Neural cell (in vitro differentiated cells): Measurements from ENCODE around the gene CADPS2. TPM values are rescaled to one million over a fixed set of nuclear protein-coding genes. Genes with fewer than 3 reads are reported as not detected.

Experiments used
- H2AFZ ChIP-seq: fragments of 200-600, 300-800 bp; sonication (generic), shearing (Covaris generic); 2 replicates; pipeline ENCODE4 v1.6.0; 2014; ENCODE audit warnings: low read depth, mild to moderate bottlenecking, antibody characterized with exemption, low read length, moderate library complexity
- H3F3A ChIP-seq: fragments of 200-600 bp; shearing (Covaris generic); 2 replicates; pipeline ENCODE4 v1.6.1; 2016; ENCODE audit warnings: mild to moderate bottlenecking, moderate library complexity, mixed read lengths, antibody characterized with exemption, low read length; ENCODE audit not compliant: insufficient read depth, poor library complexity, severe bottlenecking
- H3K27ac ChIP-seq: fragments of 200-600, 300-800 bp; sonication (generic), shearing (Covaris generic); 2 replicates; pipeline ENCODE4 v1.5.1; 2014; ENCODE audit warnings: mild to moderate bottlenecking, low read length, moderate library complexity
- H3K27me3 ChIP-seq: fragments of 300-800, 200-600 bp; sonication (generic), shearing (Covaris generic); 2 replicates; pipeline ENCODE4 v1.6.0; 2014; ENCODE audit warnings: mild to moderate bottlenecking, low read depth, low read length, moderate library complexity; ENCODE audit not compliant: insufficient read depth
- H3K36me3 ChIP-seq: fragments of 300-800, 200-600 bp; sonication (generic), shearing (Covaris generic); 2 replicates; pipeline ENCODE4 v1.5.1; 2014; ENCODE audit warnings: mild to moderate bottlenecking, antibody characterized with exemption, low read length, moderate library complexity; ENCODE audit not compliant: insufficient read depth
- H3K4me2 ChIP-seq: fragments of 300-800, 200-600 bp; sonication (generic), shearing (Covaris generic); 2 replicates; pipeline ENCODE4 v1.6.0; 2014; ENCODE audit warnings: mild to moderate bottlenecking, low read length
- H3K4me3 ChIP-seq: fragments of 300-800, 200-600 bp; sonication (generic), shearing (Covaris generic); 2 replicates; pipeline ENCODE4 v1.5.1; 2014; ENCODE audit warnings: mild to moderate bottlenecking, low read length, moderate library complexity
- H3K79me2 ChIP-seq: fragments of 200-600 bp; shearing (Covaris generic); replicated peaks from 2 replicates; pipeline ENCODE4 v1.6.0; 2014; ENCODE audit warnings: mild to moderate bottlenecking, low read length, moderate library complexity; ENCODE audit not compliant: insufficient read depth
- H3K9ac ChIP-seq: fragments of 300-800, 200-600 bp; sonication (generic), shearing (Covaris generic); 2 replicates; pipeline ENCODE4 v1.6.1; 2016; ENCODE audit warnings: mild to moderate bottlenecking, low read length, mixed read lengths
- H3K9me2 ChIP-seq: fragments of 200-600 bp; shearing (Covaris generic); 2 replicates; pipeline ENCODE4 v1.6.1; 2016; ENCODE audit warnings: mild to moderate bottlenecking, low read length, mixed read lengths; ENCODE audit not compliant: insufficient read depth
- H3K9me3 ChIP-seq: fragments of 200-600, 300-800 bp; sonication (generic), shearing (Covaris generic); 2 replicates; pipeline ENCODE4 v1.6.1; 2016; ENCODE audit warnings: mild to moderate bottlenecking, mixed run types, low read length, moderate library complexity, mixed read lengths
- H4K20me1 ChIP-seq: fragments of 200-600 bp; shearing (Covaris generic); 2 replicates; pipeline ENCODE4 v1.6.1; 2016; ENCODE audit warnings: mild to moderate bottlenecking, mixed run types; ENCODE audit not compliant: insufficient read depth
- CTCF ChIP-seq: fragments of 450-650 bp; IDR thresholded peaks from 2 replicates; pipeline ENCODE4 v1.5.1; 2014; ENCODE audit warnings: antibody characterized with exemption, mild to moderate bottlenecking, moderate library complexity; ENCODE audit not compliant: poor library complexity, severe bottlenecking
- EP300 ChIP-seq: fragments of 450-650 bp; conservative IDR thresholded peaks from 2 replicates; pipeline ENCODE4 v1.6.1; 2014; ENCODE audit warnings: antibody characterized with exemption, mild to moderate bottlenecking, moderate library complexity; ENCODE audit not compliant: poor library complexity, severe bottlenecking
- EZH2 ChIP-seq: fragments of 200-600, 300-800 bp; shearing (Covaris generic), sonication (generic); IDR thresholded peaks from 2 replicates; pipeline ENCODE4 v1.6.1; 2014; ENCODE audit warnings: antibody characterized with exemption, low read length, borderline replicate concordance, mild to moderate bottlenecking; ENCODE audit not compliant: insufficient read depth, poor library complexity, severe bottlenecking
- MXI1 ChIP-seq: fragments of 450-650 bp; conservative IDR thresholded peaks from 2 replicates; pipeline ENCODE4 v1.6.1; 2014; ENCODE audit warnings: antibody characterized with exemption, mild to moderate bottlenecking; ENCODE audit not compliant: poor library complexity, severe bottlenecking
- POLR2AphosphoS5 ChIP-seq: IDR thresholded peaks from 2 replicates; pipeline ENCODE4 v1.6.1; 2012
- RAD21 ChIP-seq: fragments of 450-650 bp; conservative IDR thresholded peaks from 2 replicates; pipeline ENCODE4 v1.6.1; 2014; ENCODE audit warnings: antibody characterized with exemption, mild to moderate bottlenecking, moderate library complexity
- REST ChIP-seq: IDR thresholded peaks from 2 replicates; pipeline ENCODE4 v1.6.1; 2012; ENCODE audit warnings: borderline replicate concordance
- SMC3 ChIP-seq: fragments of 450-650 bp; conservative IDR thresholded peaks from 2 replicates; pipeline ENCODE4 v1.6.1; 2014; ENCODE audit warnings: antibody characterized with exemption, mild to moderate bottlenecking, moderate library complexity; ENCODE audit not compliant: poor library complexity
- TAF1 ChIP-seq: IDR thresholded peaks from 2 replicates; pipeline ENCODE4 v1.6.1; 2012; ENCODE audit warnings: low read depth
- polyA plus RNA-seq: library from polyadenylated mRNA; depleted of rRNA; stranded (reverse); fragments of >200 nt; gene quantifications from 2 replicates; pipeline ENCODE4 v1.2.3, GENCODE V29; 2014

Gene CADPS2
- polyA plus RNA-seq, 1 donor from 2014 or later = 5.9 TPM

- Histone ChIP-seq H4K20me1 (no peaks in the 10 kb centered on the region), H3K9ac (no peak overlapping the region), H3K4me2 (no peak overlapping the region), H3F3A (no peaks in the 10 kb centered on the region), H3K79me2 (no peaks in the 10 kb centered on the region), H3K9me2 (no peaks in the 10 kb centered on the region), H3K9me3 (no peaks in the 10 kb centered on the region), H3K36me3 (no peaks in the 10 kb centered on the region), H2AFZ (no peak overlapping the region), H3K27ac (no peak overlapping the region), H3K27me3 (no peaks in the 10 kb centered on the region), H3K4me3 (no peak overlapping the region)
- TF ChIP-seq EP300 (no peak), MXI1 (no peak), SMC3 (no peak), POLR2AphosphoS5 (no peak), REST (no peak), CTCF (no peak), TAF1 (no peak), EZH2 (no peak), RAD21 (no peak)
These were observed 115.4 kb downstream of the CADPS2 start for GRCh38 chr7:122770686-122771335.

- Histone ChIP-seq H2AFZ (no peak overlapping the region), H3K4me3 (no peak overlapping the region), H3K9ac (no peak overlapping the region), H3K27ac (no peak overlapping the region), H3K9me3 (no peaks in the 10 kb centered on the region), H3F3A (no peaks in the 10 kb centered on the region), H3K27me3 (no peaks in the 10 kb centered on the region), H3K4me2 (no peak overlapping the region), H4K20me1 (no peaks in the 10 kb centered on the region), H3K79me2 (no peaks in the 10 kb centered on the region), H3K9me2 (no peaks in the 10 kb centered on the region), H3K36me3 (no peaks in the 10 kb centered on the region)
- peak; percentile 95 for TF ChIP-seq POLR2AphosphoS5
- no peak for TF ChIP-seq SMC3
- TF ChIP-seq MXI1 = no peak
- peak; percentile 76 for TF ChIP-seq REST
- no peak for TF ChIP-seq EZH2
- peak; percentile 99 for TF ChIP-seq EP300
These were observed 117.4 kb downstream of the CADPS2 start for GRCh38 chr7:122768827-122769226.
